IMR-90 (cell line): ENCODE measurements around the gene ARHGEF10L. TPM values are rescaled to one million over a fixed set of nuclear protein-coding genes. Genes with fewer than 3 reads are reported as not detected.

Experiments
- CTCF ChIP-seq: conservative IDR thresholded peaks from 2 replicates; pipeline ENCODE4 v1.5.1; 2012; ENCODE audit warnings: mild to moderate bottlenecking, low read depth, low read length, improper control_type of control experiment
- NFE2L2 ChIP-seq: fragments of 150-350 bp; IDR thresholded peaks from 2 replicates; pipeline ENCODE4 v1.6.1; 2016; ENCODE audit warnings: low read depth, mild to moderate bottlenecking, low read length
- polyA plus RNA-seq, 3 experiments: library from polyadenylated mRNA; depleted of rRNA; stranded (reverse); fragments of >200 nt; gene quantifications; 2 replicates each; pipeline ENCODE4 v1.2.3, GENCODE V29; 2012; ENCODE audit warnings: low replicate concordance in 1 of 3
- total RNA-seq: library from RNA; depleted of rRNA; stranded (reverse); fragments of >200 nt; gene quantifications from 2 replicates; pipeline ENCODE4 v1.2.3, GENCODE V29; 2012

The ARHGEF10L gene
- total and polyA plus RNA-seq, 2 of the 4 experiments (the other 2 are of a cell fraction), result 4.8 to 12.4 TPM

DNA sequence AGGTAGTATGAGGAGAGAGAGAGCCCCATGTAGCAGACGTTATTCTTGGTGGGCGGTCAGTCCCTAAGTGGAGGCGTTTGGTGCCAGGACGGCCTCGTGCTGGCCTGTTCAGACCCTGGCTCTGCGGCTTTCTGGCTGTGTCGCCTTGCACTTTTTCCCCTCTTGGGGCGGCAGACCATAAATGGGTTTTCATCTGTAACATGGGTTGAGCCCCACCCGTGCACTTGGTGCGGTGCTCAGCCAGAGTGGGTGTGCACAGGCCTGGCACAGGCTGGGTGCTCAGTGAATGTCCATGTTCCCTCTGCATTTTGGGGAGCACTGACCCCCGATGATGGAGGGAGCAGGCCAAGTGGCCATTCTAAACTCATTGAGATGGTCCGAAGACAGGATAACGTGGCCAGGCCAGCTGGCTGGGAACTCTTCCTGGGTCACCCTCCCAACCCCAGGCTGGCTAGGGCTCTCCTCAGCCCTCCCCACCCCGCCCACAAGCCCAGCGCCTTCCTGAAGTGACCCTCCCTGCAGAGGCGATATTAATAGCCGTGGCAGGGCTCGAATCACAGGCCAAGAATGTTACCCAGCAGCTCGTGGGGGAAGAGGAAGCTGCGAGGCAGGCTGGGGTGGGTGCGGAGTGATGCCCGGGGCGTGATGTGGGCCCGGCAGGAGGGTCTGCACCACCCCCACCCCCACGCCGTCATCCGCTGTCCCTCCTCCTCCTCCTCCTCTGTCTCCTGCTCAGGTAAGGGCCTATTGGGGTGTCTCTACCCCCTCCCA is 78.5 kb downstream of the ARHGEF10L start (continued):
- no peak for TF ChIP-seq CTCF
- TF ChIP-seq NFE2L2, result no peak
